CD4-positive, alpha-beta T cell treated with Interleukin-21 for 1 hour (primary cell): Measurements from ENCODE around the gene PACRG.
"Not testable (repeated sequence)": the region's sequence is repeated elsewhere in the genome, so short reads cannot be mapped to it uniquely, and the experiment has no call there.

ENCODE experiments used
- DNase-seq: peaks from one replicate; pipeline ENCODE4 v3.0.0-alpha.2; 2020

Gene PACRG

GRCh38 chr6:162727322-162728182 is at the start of gene PACRG, which contains the start of gene PRKN:
Gene PACRG (plus strand): TSS chr6:162727974.
Gene PRKN (minus strand): TSS chr6:162727766.
- DNase-seq: peak; percentile 98

DNA sequence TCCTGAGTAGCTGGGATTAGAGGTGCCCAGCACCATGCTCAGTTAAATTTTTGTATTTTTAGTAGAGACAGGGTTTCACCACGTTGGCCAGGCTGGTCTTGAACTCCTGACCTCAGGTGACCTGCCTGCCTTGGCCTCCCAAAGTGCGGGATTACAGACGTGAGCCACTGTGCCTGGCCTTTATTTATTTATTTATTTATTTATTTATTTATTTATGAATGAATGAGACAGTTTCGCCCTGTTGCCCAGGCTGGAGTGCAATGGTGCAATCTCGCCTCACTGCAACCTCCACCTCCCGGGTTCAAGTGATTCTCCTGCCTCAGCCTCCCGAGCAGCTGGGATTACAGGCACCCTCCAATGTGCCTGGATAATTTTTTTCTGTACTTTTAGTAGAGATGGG is 48.9 kb upstream of the PACRG start:
- DNase-seq: not testable (repeated sequence)

GRCh38 chr6:162679681-162680080 is 48.1 kb upstream of the PACRG start:
- DNase-seq: no peak

DNA sequence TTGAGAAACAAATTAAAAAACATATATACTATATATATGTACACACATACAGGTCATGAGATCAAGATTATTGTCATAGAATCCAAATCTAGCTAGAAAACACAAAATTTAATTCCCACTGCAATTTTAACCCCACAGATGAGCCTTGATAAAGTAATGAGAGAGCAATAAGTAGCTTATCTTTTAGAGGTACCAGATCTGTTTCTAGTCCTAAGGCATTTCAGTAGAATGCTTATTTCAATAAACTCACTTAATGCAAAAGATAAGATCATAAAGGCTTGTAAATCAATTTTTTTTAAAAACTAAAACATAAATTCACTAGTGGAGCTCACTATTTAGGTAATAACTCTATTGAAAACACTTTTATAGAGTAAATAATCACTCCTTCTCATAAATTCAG is 47.4 kb upstream of the PACRG start:
- DNase-seq: no peak

GRCh38 chr6:162680871-162681270 is 46.9 kb upstream of the PACRG start:
- DNase-seq: no peak

DNA sequence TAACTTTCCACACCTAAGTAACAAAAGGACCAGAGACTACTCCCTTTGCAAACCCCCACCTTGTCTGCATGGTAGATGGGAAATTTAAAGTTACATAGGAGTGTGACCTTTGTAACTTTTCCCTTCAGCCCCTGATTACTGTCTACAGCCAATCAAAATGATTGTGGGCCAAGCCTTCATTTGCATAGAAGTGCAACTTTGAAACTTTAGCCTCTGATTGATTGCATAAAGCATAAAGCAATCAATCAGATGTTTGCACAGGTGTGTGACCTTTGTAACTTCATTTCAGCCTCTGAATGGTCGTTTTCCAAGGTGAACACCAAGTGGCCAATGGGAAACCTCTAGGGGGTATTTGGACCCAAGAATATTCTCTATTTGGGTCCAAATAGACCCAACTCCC is 46.3 kb upstream of the PACRG start:
- no peak for DNase-seq

DNA sequence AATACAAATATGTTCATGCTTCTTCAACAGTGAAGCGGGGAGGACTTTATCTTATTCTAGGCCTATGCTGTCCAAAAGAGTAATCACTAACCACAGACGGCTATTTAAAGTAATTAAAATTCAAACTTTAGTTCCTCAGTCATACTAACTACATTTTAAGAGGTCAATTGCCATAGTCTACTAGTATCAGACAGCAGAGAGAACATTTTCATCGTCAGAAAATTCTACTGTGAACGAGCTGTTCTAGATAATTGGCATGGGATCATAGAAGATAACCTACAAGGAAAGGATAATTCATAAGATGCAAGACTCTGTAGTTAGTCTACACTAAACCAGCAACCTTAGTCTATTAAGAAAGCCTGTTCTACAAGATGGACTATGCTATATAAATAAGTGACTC is 44.6 kb upstream of the PACRG start:
- no peak for DNase-seq

- no peak for DNase-seq
Observed at GRCh38 chr6:162684052-162684451, 43.7 kb upstream of the PACRG start.

GRCh38 chr6:162684961-162685360 is 42.8 kb upstream of the PACRG start:
- DNase-seq: no peak

DNA sequence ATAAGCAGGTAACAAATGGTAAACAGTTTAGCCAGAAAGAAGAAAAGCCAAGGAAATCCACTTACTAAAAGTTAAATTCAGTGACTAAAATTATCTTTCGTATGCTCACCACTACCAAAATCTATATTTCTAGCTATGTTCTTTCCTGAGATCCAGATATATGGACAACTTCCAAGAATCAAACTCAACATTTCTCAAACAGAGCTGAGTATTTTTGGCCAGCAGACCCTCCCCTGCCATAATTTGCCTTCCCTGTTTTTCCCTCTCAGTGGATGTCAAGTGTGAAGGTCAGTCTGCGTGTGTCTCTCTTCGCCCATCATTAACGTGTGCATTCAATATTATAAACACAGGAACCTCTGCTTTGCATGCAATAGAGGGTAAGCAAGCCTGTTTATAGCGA is 42.2 kb upstream of the PACRG start:
- DNase-seq: no peak

GRCh38 chr6:162688751-162689345 is 38.9 kb upstream of the PACRG start:
- DNase-seq: no peak

GRCh38 chr6:162690158-162690557 is 37.6 kb upstream of the PACRG start:
- no peak for DNase-seq

DNA sequence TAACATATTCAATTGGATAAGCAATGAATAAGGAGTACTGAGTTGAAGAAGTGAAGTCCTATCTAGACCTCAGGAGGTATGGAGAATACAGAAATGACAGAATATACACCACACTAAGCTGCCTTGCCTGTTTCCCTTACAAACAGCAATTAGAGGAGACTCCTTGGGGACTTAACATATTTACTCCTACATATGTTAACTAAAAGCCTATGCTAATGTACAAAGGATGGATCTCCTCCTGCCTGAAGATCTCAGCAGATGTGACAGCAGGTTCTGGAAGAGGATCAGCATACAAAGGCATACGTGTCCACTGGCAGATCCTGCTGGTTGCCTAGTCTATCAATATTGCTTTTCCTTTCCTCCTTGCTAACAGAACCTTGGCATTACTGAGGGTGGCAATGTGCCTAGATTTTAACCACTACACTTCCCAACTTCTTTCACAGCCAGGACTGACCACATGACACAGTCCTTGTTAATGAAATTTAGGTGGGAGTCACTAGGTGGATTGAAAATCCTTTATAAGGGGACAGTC is 29.8 kb upstream of the PACRG start:
- no peak for DNase-seq

- DNase-seq: no peak
Observed at GRCh38 chr6:162698440-162698839, 29.3 kb upstream of the PACRG start.

DNA sequence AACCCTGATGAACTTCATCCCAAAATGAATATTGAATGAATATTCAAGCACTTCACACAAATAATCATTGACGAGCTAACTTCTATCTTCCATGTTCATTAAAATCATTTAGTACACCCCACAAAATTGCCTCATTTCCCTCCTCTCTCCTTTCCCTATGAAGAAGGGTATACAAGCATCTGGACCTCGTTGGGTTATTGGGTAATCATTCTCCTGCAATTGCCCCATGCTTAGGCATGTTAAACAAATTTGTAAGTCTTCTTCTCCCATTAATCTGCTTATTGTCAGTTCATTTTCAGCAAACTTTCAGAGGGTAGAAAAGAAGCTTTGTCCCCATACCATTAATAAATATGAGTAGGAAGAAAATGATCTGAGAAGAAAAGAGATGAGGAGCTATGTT is 27.8 kb upstream of the PACRG start:
- no peak for DNase-seq

- DNase-seq: no peak
Observed at GRCh38 chr6:162700966-162701365, 26.8 kb upstream of the PACRG start.

DNA sequence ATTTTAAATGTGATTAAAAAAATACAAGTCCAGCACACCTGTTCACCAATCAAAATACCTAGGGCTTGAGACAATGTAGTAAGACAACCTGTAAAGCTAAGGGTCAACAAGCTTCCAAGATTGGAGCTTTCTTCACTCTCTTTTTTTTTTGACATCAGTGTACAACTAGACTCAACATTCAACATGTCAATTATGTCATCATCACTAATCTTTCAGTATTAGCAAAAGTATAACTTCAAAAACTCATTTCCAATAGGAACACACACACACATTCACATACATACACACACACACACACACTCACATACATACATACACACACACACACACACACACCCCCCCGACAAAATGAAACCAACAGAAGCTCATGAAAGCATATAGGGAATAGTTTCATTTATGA is 26.2 kb upstream of the PACRG start:
- DNase-seq: no peak

DNA sequence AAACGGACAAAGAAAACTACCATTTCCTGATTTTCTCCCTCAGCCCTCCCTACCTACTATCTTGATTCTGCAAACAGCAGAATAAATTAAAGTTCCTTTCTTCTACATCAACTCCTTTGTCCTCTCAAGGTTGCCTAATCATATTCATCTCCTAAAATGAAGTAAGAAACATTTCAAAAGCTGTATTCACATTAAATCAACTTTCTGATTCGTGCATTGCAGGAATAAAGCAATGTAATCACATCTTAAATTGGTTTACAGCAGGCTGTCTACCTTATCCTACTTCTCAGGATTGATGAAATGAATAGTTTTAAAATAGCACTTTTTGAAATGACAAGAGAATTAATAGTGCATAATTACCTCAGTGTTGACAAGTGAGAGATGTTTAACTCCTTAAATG is 25.3 kb upstream of the PACRG start:
- DNase-seq: no peak

GRCh38 chr6:162704001-162704400 is 23.8 kb upstream of the PACRG start:
- no peak for DNase-seq

DNA sequence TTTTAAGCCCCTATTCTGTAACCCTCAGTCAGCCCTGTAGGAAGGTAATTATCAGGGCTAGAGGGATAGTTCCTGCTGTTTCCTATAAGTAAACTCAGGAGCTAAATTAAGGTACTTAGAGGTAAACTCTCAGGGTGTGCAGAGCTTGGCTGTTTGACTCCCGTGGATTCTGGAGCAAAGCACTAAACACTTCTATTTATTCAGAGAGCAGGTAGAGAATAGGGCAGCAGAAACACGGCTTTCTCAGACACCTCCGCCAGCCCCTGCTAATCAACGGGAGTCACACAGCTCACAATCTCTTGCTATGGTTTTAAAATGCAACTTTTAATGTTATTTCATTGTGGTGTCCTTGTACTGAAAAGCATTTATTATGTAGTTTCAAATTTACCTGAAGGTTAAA is 22.0 kb upstream of the PACRG start:
- no peak for DNase-seq

DNA sequence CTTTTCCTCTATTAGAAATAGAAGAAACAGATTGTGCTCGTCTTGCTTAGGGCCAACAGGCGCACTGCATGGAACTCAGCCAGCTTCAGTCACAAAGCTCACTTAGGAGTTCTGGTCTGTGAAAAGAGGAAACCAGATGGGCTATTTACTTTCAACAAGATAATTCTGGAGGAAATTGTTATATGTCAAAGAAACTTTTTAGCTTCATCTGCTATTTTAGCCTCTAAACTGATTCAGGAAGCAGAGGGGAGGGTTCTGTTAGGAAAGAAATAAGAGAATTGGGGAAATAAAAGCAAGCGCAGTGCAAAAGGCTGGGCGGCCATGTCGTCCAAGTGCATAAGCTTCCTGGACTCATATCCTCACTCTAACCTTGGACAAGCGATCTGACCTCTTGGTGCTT is 21.5 kb upstream of the PACRG start:
- no peak for DNase-seq

- DNase-seq: no peak
Observed at GRCh38 chr6:162708971-162709370, 18.8 kb upstream of the PACRG start.

GRCh38 chr6:162709431-162709830 is 18.3 kb upstream of the PACRG start:
- DNase-seq: no peak

GRCh38 chr6:162710419-162710818 is 17.4 kb upstream of the PACRG start:
- no peak for DNase-seq
